Caco-2 (cell line): ENCODE measurements around the gene CCNO. TPM values are rescaled to one million over a fixed set of nuclear protein-coding genes. Genes with fewer than 3 reads are reported as not detected.

Experiments
- BruUV-seq: library from RNA; stranded (reverse); fragments of 400-500 nt; replicated peaks from 2 replicates; lab custom pipeline; 2021; lab: Mats Ljungman, UMichigan
- CTCF ChIA-PET: fragments of 300-600 bp; sonication (Branson Sonifier 250); formaldehyde crosslinking; loops from one replicate; lab custom pipeline; 2022; ENCODE audit warnings: antibody characterized with exemption; lab: Charles Lee
- POLR2A ChIA-PET: fragments of 300-600 bp; sonication (Branson Sonifier 250); formaldehyde crosslinking; loops from one replicate; lab custom pipeline; 2022; ENCODE audit warnings: antibody characterized with exemption; lab: Charles Lee
- DNase-seq, 2 experiments: peaks; one replicate each; pipeline versions ENCODE4 v3.0.0 to v3.0.0-alpha.2; 2020 to 2022
- H3K27me3 ChIP-seq: replicated peaks from 2 replicates; pipeline ENCODE4 v1.6.0; 2011; ENCODE audit warnings: low read length; ENCODE audit not compliant: control insufficient read depth, insufficient read depth
- H3K36me3 ChIP-seq: 2 replicates; pipeline ENCODE4 v1.5.1; 2011; ENCODE audit warnings: low read length; ENCODE audit not compliant: control insufficient read depth, insufficient read depth
- H3K4me1 ChIP-seq: fragments of 250-450 bp; sonication (Bioruptor Pico); 2 replicates; pipeline ENCODE4 v1.5.1; 2020; ENCODE audit warnings: mild to moderate bottlenecking
- H3K4me3 ChIP-seq: 2 replicates; pipeline ENCODE4 v1.5.1; 2011; ENCODE audit warnings: low read depth, mild to moderate bottlenecking, control low read depth, low read length
- H3K9me3 ChIP-seq: fragments of 250-450 bp; sonication (Bioruptor Pico); 2 replicates; pipeline ENCODE4 v1.5.1; 2020; ENCODE audit warnings: mild to moderate bottlenecking, moderate library complexity
- H3K27ac Mint-ChIP-seq: one replicate; pipeline ENCODE4 v1.8.0; 2022; ENCODE audit warnings: mixed read lengths; ENCODE audit not compliant: unreplicated experiment
- H3K27me3 Mint-ChIP-seq: one replicate; pipeline ENCODE4 v1.8.0; 2022; ENCODE audit warnings: mixed read lengths; ENCODE audit not compliant: insufficient read depth, unreplicated experiment
- H3K36me3 Mint-ChIP-seq: one replicate; pipeline ENCODE4 v1.8.0; 2022; ENCODE audit warnings: mild to moderate bottlenecking, mixed read lengths; ENCODE audit not compliant: insufficient read depth, unreplicated experiment
- H3K4me1 Mint-ChIP-seq: one replicate; pipeline ENCODE4 v1.8.0; 2022; ENCODE audit warnings: low read depth, mixed read lengths; ENCODE audit not compliant: unreplicated experiment
- H3K4me3 Mint-ChIP-seq: one replicate; pipeline ENCODE4 v1.8.0; 2022; ENCODE audit warnings: mild to moderate bottlenecking, moderate library complexity, mixed read lengths; ENCODE audit not compliant: unreplicated experiment
- H3K9me3 Mint-ChIP-seq: one replicate; pipeline ENCODE4 v1.8.0; 2022; ENCODE audit warnings: mixed read lengths; ENCODE audit not compliant: unreplicated experiment
- CTCF ChIP-seq, 2 experiments: fragments of 200-600 bp in 1 of 2; IDR thresholded peaks; 1 replicate in 1 of 2; 2 replicates in 1 of 2; pipeline versions ENCODE4 v1.5.1 to v1.8.0; 2011 to 2022; ENCODE audit warnings: antibody characterized with exemption in 1 of 2, control low read depth in 1 of 2, inconsistent platforms in 1 of 2, low read depth in 1 of 2, low read length in 1 of 2, mild to moderate bottlenecking in 1 of 2, moderate library complexity in 1 of 2; ENCODE audit not compliant: insufficient read depth in 1 of 2, severe bottlenecking in 1 of 2, unreplicated experiment in 1 of 2
- intact Hi-C: fragments of 100-400 bp; cut with micrococcal nuclease; formaldehyde crosslinking; loops from one replicate; pipeline ENCODE4 v1.10.0; 2022; ENCODE audit not compliant: unreplicated experiment
- total RNA-seq: library from RNA; stranded (reverse); gene quantifications from 2 replicates; pipeline ENCODE4 v1.2.3, GENCODE V29; 2022

CCNO gene
- total RNA-seq, 1 experiment from 2014 or later, result 3.9 TPM

DNA sequence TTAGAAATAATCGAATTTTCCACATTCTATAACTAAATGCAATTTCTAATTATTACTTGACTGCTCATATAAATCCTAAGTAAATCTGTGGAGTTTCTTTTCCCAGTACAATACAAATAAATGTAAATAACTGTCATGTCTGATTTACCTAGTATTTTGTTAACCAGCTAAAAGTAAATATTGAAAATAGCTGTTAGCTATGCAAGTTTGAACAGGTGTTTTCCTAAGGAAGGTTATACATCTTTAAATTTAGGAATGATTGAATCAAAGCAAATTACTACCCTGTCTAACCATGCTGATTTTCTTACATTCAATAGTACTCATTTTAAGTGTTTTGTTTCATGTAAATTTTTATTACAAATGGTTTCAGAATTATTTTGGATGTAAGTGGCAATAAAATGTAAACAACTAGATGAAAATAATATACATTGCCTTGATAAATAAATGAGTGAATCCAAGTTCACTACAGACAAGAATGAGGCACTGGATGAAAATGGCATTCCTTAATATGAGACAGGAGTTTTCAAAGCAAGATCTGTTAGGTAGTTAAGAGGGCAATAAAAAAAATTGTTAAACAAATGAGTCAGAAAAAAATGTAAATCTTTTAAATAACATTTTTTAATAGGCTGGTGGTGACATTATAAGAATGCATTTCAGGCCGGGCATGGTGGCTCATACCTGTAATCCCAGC is 22.1 kb downstream of the CCNO start:
- BruUV-seq, result no TSS peak
- no peaks in the 10 kb centered on the region for H3K36me3 ChIP-seq
- H3K4me3 ChIP-seq, result no peak overlapping the region
- intact Hi-C loops, result no loop called here
- H3K4me3 Mint-ChIP-seq, result no peak overlapping the region
- H3K27me3 ChIP-seq, result no peaks in the 10 kb centered on the region
- no peaks in the 10 kb centered on the region for H3K36me3 Mint-ChIP-seq
- CTCF ChIA-PET, result no interaction called here
- POLR2A ChIA-PET, result no interaction called here
- H3K27me3 Mint-ChIP-seq, result peaks cover 8% of the 10 kb centered on the region
- TF ChIP-seq CTCF (IDR thresholded peaks at IDR 0.05; ENCODE audit: insufficient read depth in 1 of 2, low read depth in 1 of 2, low read length in 1 of 2, severe bottlenecking in 1 of 2, unreplicated experiment in 1 of 2), result no peak
- no peaks in the 10 kb centered on the region for H3K9me3 Mint-ChIP-seq
- DNase-seq, result no peak
- no peaks in the 10 kb centered on the region for H3K4me1 ChIP-seq
- H3K27ac Mint-ChIP-seq, result no peak overlapping the region
- no peaks in the 10 kb centered on the region for H3K9me3 ChIP-seq
- H3K4me1 Mint-ChIP-seq, result no peaks in the 10 kb centered on the region

GRCh38 chr5:55205001-55205400 is 28.4 kb downstream of the CCNO start:
- no peaks in the 10 kb centered on the region for H3K9me3 Mint-ChIP-seq
- H3K27me3 ChIP-seq, result no peaks in the 10 kb centered on the region
- intact Hi-C loops, result no loop called here
- H3K36me3 Mint-ChIP-seq, result no peaks in the 10 kb centered on the region
- ChIA-PET CTCF (no interaction called here), POLR2A (no interaction called here)
- no peak overlapping the region for H3K4me3 Mint-ChIP-seq
- H3K9me3 ChIP-seq, result no peaks in the 10 kb centered on the region
- H3K4me1 ChIP-seq, result no peaks in the 10 kb centered on the region
- no peak for DNase-seq
- no TSS peak for BruUV-seq
- no peak overlapping the region for H3K27ac Mint-ChIP-seq
- no peaks in the 10 kb centered on the region for H3K4me1 Mint-ChIP-seq
- no peak for TF ChIP-seq CTCF (IDR thresholded peaks at IDR 0.05; ENCODE audit: insufficient read depth in 1 of 2, low read depth in 1 of 2, low read length in 1 of 2, severe bottlenecking in 1 of 2, unreplicated experiment in 1 of 2)
- peaks cover 30% of the 10 kb centered on the region for H3K27me3 Mint-ChIP-seq
- no peak overlapping the region for H3K4me3 ChIP-seq
- no peaks in the 10 kb centered on the region for H3K36me3 ChIP-seq

GRCh38 chr5:55191165-55191564 is 42.2 kb downstream of the CCNO start:
- Mint-ChIP-seq H3K4me1 (peaks cover 6% of the 10 kb centered on the region), H3K27me3 (peaks cover 22% of the 10 kb centered on the region), H3K27ac (no peak overlapping the region), H3K36me3 (no peaks in the 10 kb centered on the region), H3K4me3 (no peak overlapping the region), H3K9me3 (no peaks in the 10 kb centered on the region)
- H3K36me3 ChIP-seq, result no peaks in the 10 kb centered on the region
- CTCF ChIA-PET, result no interaction called here
- peaks cover 6% of the 10 kb centered on the region; the same call in 1 of the 2 replicates for H3K4me1 ChIP-seq
- BruUV-seq, result no TSS peak
- intact Hi-C loops, result no loop called here
- no peak for TF ChIP-seq CTCF (IDR thresholded peaks at IDR 0.05; ENCODE audit: insufficient read depth in 1 of 2, low read depth in 1 of 2, low read length in 1 of 2, severe bottlenecking in 1 of 2, unreplicated experiment in 1 of 2)
- peaks cover 5% of the 10 kb centered on the region for H3K27me3 ChIP-seq
- no peak overlapping the region for H3K4me3 ChIP-seq
- no peak for DNase-seq
- no peaks in the 10 kb centered on the region for H3K9me3 ChIP-seq
- POLR2A ChIA-PET, result no interaction called here
